Keratinocyte (primary cell): ENCODE results near the gene CDC42BPG. TPM values are rescaled to one million over a fixed set of nuclear protein-coding genes. Genes with fewer than 3 reads are reported as not detected.

Experiments used
- DNase-seq: peaks from one replicate; pipeline ENCODE4 v3.0.0-alpha.2; 2011; ENCODE audit warnings: low read depth, missing footprints, low spot score
- FAIRE-seq: peaks from 2 replicates; lab custom pipeline; 2011; peaks lifted over from hg19 to GRCh38; lab: Jason Lieb, UNC
- H2AFZ ChIP-seq: 2 replicates; pipeline ENCODE4 v1.6.0; 2012; ENCODE audit warnings: low read length, control low read depth, inconsistent platforms; ENCODE audit not compliant: control insufficient read depth
- H3K27ac ChIP-seq: 2 replicates; pipeline ENCODE4 v1.5.1; 2011; ENCODE audit warnings: low read length; ENCODE audit not compliant: control insufficient read depth, insufficient read depth
- H3K27me3 ChIP-seq: 3 replicates; pipeline ENCODE4 v1.6.0; 2011; ENCODE audit warnings: low read length; ENCODE audit not compliant: control insufficient read depth, insufficient read depth; ENCODE audit errors: extremely low read depth
- H3K36me3 ChIP-seq, 2 experiments: 2 replicates in 1 of 2; 3 replicates in 1 of 2; pipeline ENCODE4 v1.5.1; 2011; ENCODE audit warnings: low read length in 2 of 2, mild to moderate bottlenecking in 1 of 2; ENCODE audit not compliant: control insufficient read depth in 2 of 2, insufficient read depth in 2 of 2; ENCODE audit errors: extremely low read depth in 1 of 2
- H3K4me1 ChIP-seq: 3 replicates; pipeline ENCODE4 v1.5.1; 2011; ENCODE audit warnings: low read length; ENCODE audit not compliant: control insufficient read depth, insufficient read depth; ENCODE audit errors: extremely low read depth
- H3K4me2 ChIP-seq: 3 replicates; pipeline ENCODE4 v1.6.0; 2011; ENCODE audit warnings: low read depth, low read length; ENCODE audit not compliant: control insufficient read depth, insufficient read depth; ENCODE audit errors: extremely low read depth
- H3K4me3 ChIP-seq, 3 experiments: fragments of 200-600 bp in 1 of 3; sonication (generic) in 1 of 3; 2 replicates in 2 of 3; 3 replicates in 1 of 3; pipeline ENCODE4 v1.5.1; 2011 to 2016; ENCODE audit warnings: low read length in 3 of 3, mild to moderate bottlenecking in 3 of 3, control low read depth in 2 of 3, inconsistent platforms in 1 of 3, low read depth in 1 of 3, mixed read lengths in 1 of 3, mixed run types in 1 of 3, moderate library complexity in 1 of 3; ENCODE audit not compliant: control insufficient read depth in 2 of 3, insufficient read depth in 2 of 3; ENCODE audit errors: extremely low read depth in 1 of 3
- H3K79me2 ChIP-seq: 2 replicates; pipeline ENCODE4 v1.6.0; 2012; ENCODE audit warnings: low read length; ENCODE audit not compliant: control insufficient read depth, insufficient read depth
- H3K9ac ChIP-seq: 3 replicates; pipeline ENCODE4 v1.6.0; 2011; ENCODE audit warnings: low read length; ENCODE audit not compliant: control insufficient read depth, insufficient read depth; ENCODE audit errors: extremely low read depth
- H3K9me1 ChIP-seq: 3 replicates; pipeline ENCODE4 v1.6.0; 2011; ENCODE audit warnings: low read length; ENCODE audit not compliant: control insufficient read depth, insufficient read depth; ENCODE audit errors: extremely low read depth
- H3K9me3 ChIP-seq: 2 replicates; pipeline ENCODE4 v1.5.1; 2012; ENCODE audit warnings: low read depth, low read length; ENCODE audit not compliant: control insufficient read depth
- H4K20me1 ChIP-seq: 3 replicates; pipeline ENCODE4 v1.6.0; 2011; ENCODE audit warnings: low read length; ENCODE audit not compliant: control insufficient read depth, insufficient read depth; ENCODE audit errors: extremely low read depth
- CTCF ChIP-seq, 3 experiments: IDR thresholded peaks in 1 of 3; conservative IDR thresholded peaks in 1 of 3; optimal IDR thresholded peaks in 1 of 3; 2 replicates in 2 of 3; 3 replicates in 1 of 3; pipeline versions ENCODE3 to v1.5.1; 2011; ENCODE audit warnings: low read length in 3 of 3, mild to moderate bottlenecking in 3 of 3, moderate library complexity in 2 of 3, control low read depth in 1 of 3, inconsistent platforms in 1 of 3; ENCODE audit not compliant: insufficient read depth in 2 of 3; ENCODE audit errors: extremely low read depth in 1 of 3
- EZH2 ChIP-seq: IDR thresholded peaks from one replicate; pipeline ENCODE4 v1.6.1; 2012; ENCODE audit warnings: inconsistent platforms, mild to moderate bottlenecking, low read length, moderate library complexity
- dilution Hi-C: fragments of 300-500 bp; cut with MboI; formaldehyde crosslinking; loops from one replicate; pipeline ENCODE4 v1.7.0; 2020; ENCODE audit warnings: low sequenced_read_pairs; ENCODE audit not compliant: extremely low pct_ligation_motif_present
- polyA plus RNA-seq, 5 experiments: library from polyadenylated mRNA; depleted of rRNA in 3 of 5; stranded (reverse) in 3 of 5; stranded (forward) in 1 of 5; unstranded in 1 of 5; fragments of >200 nt; gene quantifications; 1 replicate in 1 of 5; 2 replicates in 3 of 5; 3 replicates in 1 of 5; pipeline versions ENCODE4 v1.2.1 to v1.2.3, GENCODE V29; 2011 to 2012; ENCODE audit warnings: missing spikeins in 2 of 5, low read depth in 1 of 5, low replicate concordance in 1 of 5

CDC42BPG gene
- polyA plus RNA-seq, 1 donor (not counting 4 experiments of a cell fraction or from before 2014, with no cell fraction given) = 2.5 TPM

GRCh38 chr11:64869571-64870175 lies 25.2 kb upstream of the CDC42BPG start:
- Histone ChIP-seq H3K9ac (peak overlapping the region; percentile 42), H3K9me1 (peaks cover 11% of the 10 kb centered on the region), H3K4me1 (peaks cover 68% of the 10 kb centered on the region), H3K27me3 (no peaks in the 10 kb centered on the region), H3K36me3 (peaks cover 23 to 50% of the 10 kb centered on the region in 2 experiments), H3K4me3 (peak overlapping the region in 1 of 3 experiments; percentile 29), H4K20me1 (peaks cover 12% of the 10 kb centered on the region), H3K27ac (peak overlapping the region; percentile 80), H2AFZ (no peak overlapping the region), H3K4me2 (peak overlapping the region; percentile 60), H3K79me2 (peaks cover 79% of the 10 kb centered on the region), H3K9me3 (no peaks in the 10 kb centered on the region)
- dilution Hi-C loops = no loop called here
- no peak for TF ChIP-seq CTCF (optimal IDR thresholded peaks at IDR 0.05 in 1 of 3, IDR thresholded peaks at IDR 0.05 in 1 of 3, conservative IDR thresholded peaks at IDR 0.05 in 1 of 3; ENCODE audit: extremely low read depth in 1 of 3, insufficient read depth in 2 of 3, low read length in 3 of 3)
- no peak for TF ChIP-seq EZH2
- FAIRE-seq (no peak), DNase-seq (no peak)

- H3K9ac ChIP-seq = peak overlapping the region; percentile 54
- H3K27ac ChIP-seq = peak overlapping the region; percentile 80
- H3K9me1 ChIP-seq = peaks cover 11% of the 10 kb centered on the region
- peak overlapping the region in 2 of 3 experiments; percentile 30 for H3K4me3 ChIP-seq
- H3K27me3 ChIP-seq = no peaks in the 10 kb centered on the region
- no peaks in the 10 kb centered on the region for H3K9me3 ChIP-seq
- H3K4me1 ChIP-seq = peaks cover 73% of the 10 kb centered on the region
- dilution Hi-C loops = no loop called here
- no peak overlapping the region for H2AFZ ChIP-seq
- peak; percentile 34 for FAIRE-seq
- no peak for DNase-seq
- H3K79me2 ChIP-seq = peaks cover 79% of the 10 kb centered on the region
- no peak for TF ChIP-seq EZH2
- TF ChIP-seq CTCF (optimal IDR thresholded peaks at IDR 0.05 in 1 of 3, IDR thresholded peaks at IDR 0.05 in 1 of 3, conservative IDR thresholded peaks at IDR 0.05 in 1 of 3; ENCODE audit: extremely low read depth in 1 of 3, insufficient read depth in 2 of 3, low read length in 3 of 3) = peak in 1 of 3 experiments; percentile 4
- H4K20me1 ChIP-seq = peaks cover 11% of the 10 kb centered on the region
- H3K4me2 ChIP-seq = peak overlapping the region; percentile 60
- peaks cover 18 to 44% of the 10 kb centered on the region in 2 experiments for H3K36me3 ChIP-seq
Observed at GRCh38 chr11:64868904-64869570, 24.6 kb upstream of the CDC42BPG start.
